Hematopoietic multipotent progenitor cell treated with erythropoietin and hydrocortisone succinate and interleukin-3 and kit ligand, for 4 days (in vitro differentiated cells): ENCODE data around the gene OVOL2.

ENCODE experiments used
- DNase-seq: peaks from one replicate; pipeline ENCODE4 v3.0.0-alpha.2; 2015

OVOL2 gene

GRCh38 chr20:18011482-18011881 is 46.2 kb downstream of the OVOL2 start:
- DNase-seq: no peak

- no peak for DNase-seq
These were observed 48.6 kb downstream of the OVOL2 start for GRCh38 chr20:18009116-18009515.

- DNase-seq: no peak
These were observed 50.0 kb downstream of the OVOL2 start for GRCh38 chr20:18007534-18008292.

GRCh38 chr20:18006684-18007083 is 51.0 kb downstream of the OVOL2 start:
- no peak for DNase-seq

- no peak for DNase-seq
These were observed 51.7 kb downstream of the OVOL2 start for GRCh38 chr20:18005990-18006364.

GRCh38 chr20:18005170-18005989 is 52.3 kb downstream of the OVOL2 start:
- DNase-seq: no peak

- no peak for DNase-seq
These were observed 53.2 kb downstream of the OVOL2 start for GRCh38 chr20:18004384-18005031.

- no peak for DNase-seq
These were observed 53.8 kb downstream of the OVOL2 start for GRCh38 chr20:18003897-18004296.

GRCh38 chr20:18001131-18001921 is 56.4 kb downstream of the OVOL2 start:
- no peak for DNase-seq

- no peak for DNase-seq
These were observed 58.1 kb downstream of the OVOL2 start for GRCh38 chr20:17999566-17999965.

- DNase-seq: no peak
These were observed 59.3 kb downstream of the OVOL2 start for GRCh38 chr20:17998446-17998845.

GRCh38 chr20:17995967-17996819 is 61.5 kb downstream of the OVOL2 start:
- DNase-seq: peak; percentile 86

GRCh38 chr20:17993546-17993945 is 64.2 kb downstream of the OVOL2 start:
- no peak for DNase-seq

- DNase-seq: no peak
These were observed 64.7 kb downstream of the OVOL2 start for GRCh38 chr20:17992847-17993513.

GRCh38 chr20:17992224-17992637 is 65.5 kb downstream of the OVOL2 start:
- DNase-seq: no peak

GRCh38 chr20:17990278-17990972 is 67.3 kb downstream of the OVOL2 start:
- no peak for DNase-seq

- DNase-seq: no peak
These were observed 69.7 kb downstream of the OVOL2 start for GRCh38 chr20:17987988-17988387.

- no peak for DNase-seq
These were observed 72.2 kb downstream of the OVOL2 start for GRCh38 chr20:17985388-17986018.

- DNase-seq: no peak
These were observed 81.4 kb downstream of the OVOL2 start for GRCh38 chr20:17976305-17976704.
